A172 (cell line): ENCODE data around the gene TPGS1. TPM values are rescaled to one million over a fixed set of nuclear protein-coding genes. Genes with fewer than 3 reads are reported as not detected.

Experiments used
- total RNA-seq: library from RNA; depleted of rRNA; stranded (reverse); fragments of >200 nt; shearing (Covaris generic); gene quantifications from 2 replicates; pipeline ENCODE4 v1.2.3, GENCODE V29; 2014; rRNA removed

Gene TPGS1
- total RNA-seq, 1 experiment from 2014 or later: 44.3 TPM

Other genes with a start within 250 kb of the TPGS1 start
- gene PLPP2, start 216.1 kb upstream of the TPGS1 start, total RNA-seq: 176 and 203 TPM in 2 replicates
- 11.9 and 23.2 TPM in 2 replicates for gene MIER2, start 162.7 kb upstream of the TPGS1 start, total RNA-seq
- gene C2CD4C, start 98.3 kb upstream of the TPGS1 start, total RNA-seq: 8.8 and 12.2 TPM in 2 replicates
- gene SHC2, start 46.5 kb upstream of the TPGS1 start, total RNA-seq: 12.5 and 19.6 TPM in 2 replicates
- 0.48 and 0.71 TPM in 2 replicates for gene MADCAM1, start 11.0 kb upstream of the TPGS1 start, total RNA-seq
- 96.1 and 105 TPM in 2 replicates for gene CDC34, start 24.3 kb downstream of the TPGS1 start, total RNA-seq
- gene GZMM, start 36.6 kb downstream of the TPGS1 start, total RNA-seq: not detected in 2 replicates
- 700 and 767 TPM in 2 replicates for gene BSG, start 65.1 kb downstream of the TPGS1 start, total RNA-seq
- 9.3 and 12.7 TPM in 2 replicates for gene HCN2, start 82.4 kb downstream of the TPGS1 start, total RNA-seq
- gene POLRMT, start 126.0 kb downstream of the TPGS1 start, total RNA-seq: 42.7 and 58.4 TPM in 2 replicates
- gene FGF22, start 132.4 kb downstream of the TPGS1 start, total RNA-seq: 0.17 TPM in 1 of 2 replicates, not detected in the other
- 40.9 and 62.4 TPM in 2 replicates for gene RNF126, start 155.7 kb downstream of the TPGS1 start, total RNA-seq
- 267 and 269 TPM in 2 replicates for gene FSTL3, start 168.9 kb downstream of the TPGS1 start, total RNA-seq
- not detected in 2 replicates for gene PRSS57, start 188.0 kb downstream of the TPGS1 start, total RNA-seq
- gene PALM, start 201.4 kb downstream of the TPGS1 start, total RNA-seq: 42.9 and 47.9 TPM in 2 replicates
- 58.6 and 86.2 TPM in 2 replicates for gene MISP, start 243.6 kb downstream of the TPGS1 start, total RNA-seq